ENCODE measurements around the gene GRPEL1. TPM values are rescaled to one million over a fixed set of nuclear protein-coding genes. Genes with fewer than 3 reads are reported as not detected.

GRPEL1 gene
- polyA plus RNA-seq, 4 donors, result 27.6 to 36.8 (median 31.3) TPM

- H3K36me3 ChIP-seq (ENCODE audit: control insufficient read depth in 3 of 3, insufficient read depth in 2 of 3, low read depth in 1 of 3, low read length in 3 of 3), result peaks cover 4 to 87% (median 26%) of the 10 kb centered on the region in 3 donors
- H3K4me1 ChIP-seq (ENCODE audit: control insufficient read depth in 3 of 3, insufficient read depth in 2 of 3, low read depth in 1 of 3, low read length in 2 of 3), result no peaks in the 10 kb centered on the region
- no peaks in the 10 kb centered on the region for H3K9me3 ChIP-seq (ENCODE audit: control insufficient read depth in 2 of 2, insufficient read depth in 1 of 2, low read depth in 1 of 2, low read length in 1 of 2)
- no peak overlapping the region for H3K4me3 ChIP-seq (ENCODE audit: low read depth in 1 of 3, low read length in 3 of 3)
- 91 to 95% (median 94%) methylated on average over 9 of the region's 9 CpGs for WGBS, 3 donors
- FAIRE-seq (no peak), DNase-seq (no peak)
- no peaks in the 10 kb centered on the region for H3K27me3 ChIP-seq (ENCODE audit: control insufficient read depth in 3 of 3, insufficient read depth in 3 of 3, low read length in 3 of 3)
- H3K27ac ChIP-seq (ENCODE audit: low read depth in 1 of 3, low read length in 2 of 3), result no peak overlapping the region
Measured at GRCh38 chr4:7026107-7026506, 41.8 kb downstream of the GRPEL1 start.

DNA sequence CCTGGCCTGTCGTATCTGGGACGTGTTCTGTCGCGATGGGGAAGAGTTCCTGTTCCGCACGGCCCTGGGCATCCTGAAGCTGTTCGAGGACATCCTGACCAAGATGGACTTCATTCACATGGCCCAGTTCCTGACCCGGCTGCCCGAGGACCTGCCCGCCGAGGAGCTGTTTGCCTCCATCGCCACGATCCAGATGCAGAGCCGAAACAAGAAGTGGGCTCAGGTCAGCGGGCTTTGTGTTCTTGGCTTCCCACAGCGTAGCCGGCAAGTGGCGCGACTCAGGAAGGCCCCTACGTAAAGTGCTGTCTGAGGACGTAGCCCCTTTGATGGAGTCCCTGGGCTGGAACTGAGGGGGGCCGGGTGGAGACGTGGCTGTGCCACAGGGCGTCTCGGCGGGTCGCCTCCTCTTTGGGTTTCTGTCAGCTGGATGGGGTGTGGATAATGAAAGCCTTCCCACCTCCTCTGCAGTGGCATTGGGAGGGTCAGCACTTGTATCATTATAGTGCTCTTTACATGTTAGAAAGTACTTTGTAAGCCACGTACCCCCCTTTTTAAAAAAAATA is 42.7 kb downstream of the GRPEL1 start:
- Histone ChIP-seq H3K36me3 (ENCODE audit: control insufficient read depth in 3 of 3, insufficient read depth in 2 of 3, low read depth in 1 of 3, low read length in 3 of 3) (peaks cover 4 to 84% (median 20%) of the 10 kb centered on the region in 3 donors), H3K9me3 (ENCODE audit: control insufficient read depth in 2 of 2, insufficient read depth in 1 of 2, low read depth in 1 of 2, low read length in 1 of 2) (no peaks in the 10 kb centered on the region), H3K4me1 (ENCODE audit: control insufficient read depth in 3 of 3, insufficient read depth in 2 of 3, low read depth in 1 of 3, low read length in 2 of 3) (no peaks in the 10 kb centered on the region), H3K27ac (ENCODE audit: low read depth in 1 of 3, low read length in 2 of 3) (no peak overlapping the region), H3K27me3 (ENCODE audit: control insufficient read depth in 3 of 3, insufficient read depth in 3 of 3, low read length in 3 of 3) (no peaks in the 10 kb centered on the region), H3K4me3 (ENCODE audit: low read depth in 1 of 3, low read length in 3 of 3) (no peak overlapping the region)
- no peak for DNase-seq
- WGBS, 3 donors, result 92 to 93% (median 92%) methylated on average over 28 of the region's 28 CpGs
- no peak for FAIRE-seq

DNA sequence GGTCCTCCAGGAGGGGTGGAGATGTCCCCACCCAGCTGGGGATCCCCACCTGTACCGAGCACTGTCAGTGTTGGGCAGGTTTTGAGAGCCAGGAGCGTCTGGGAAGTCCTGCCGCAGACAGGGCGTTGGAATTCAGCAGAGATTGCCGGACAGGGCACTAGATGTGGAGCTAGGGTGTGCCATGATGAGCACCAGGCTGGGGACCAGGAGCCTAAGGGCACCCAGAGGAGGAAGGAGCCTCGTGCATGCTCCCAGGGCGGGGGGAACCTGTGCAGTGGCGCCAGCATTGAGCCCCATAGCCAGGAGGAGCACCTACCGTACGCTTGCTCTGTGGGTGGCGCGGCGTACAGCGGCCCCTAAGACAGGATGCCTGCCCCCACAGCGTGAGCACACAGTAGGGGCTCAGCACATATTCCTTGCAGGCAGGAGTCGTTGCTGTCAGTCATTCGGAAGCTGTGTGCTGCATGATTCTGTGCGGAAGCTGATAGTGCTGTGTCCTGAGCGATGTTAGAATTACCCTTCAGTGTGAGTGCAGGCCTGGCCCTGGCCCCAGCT is 43.5 kb downstream of the GRPEL1 start:
- Histone ChIP-seq H3K4me3 (ENCODE audit: low read depth in 1 of 3, low read length in 3 of 3) (no peak overlapping the region), H3K4me1 (ENCODE audit: control insufficient read depth in 3 of 3, insufficient read depth in 2 of 3, low read depth in 1 of 3, low read length in 2 of 3) (no peaks in the 10 kb centered on the region), H3K27me3 (ENCODE audit: control insufficient read depth in 3 of 3, insufficient read depth in 3 of 3, low read length in 3 of 3) (no peaks in the 10 kb centered on the region), H3K36me3 (ENCODE audit: control insufficient read depth in 3 of 3, insufficient read depth in 2 of 3, low read depth in 1 of 3, low read length in 3 of 3) (peaks cover 4 to 79% (median 20%) of the 10 kb centered on the region in 3 donors), H3K9me3 (ENCODE audit: control insufficient read depth in 2 of 2, insufficient read depth in 1 of 2, low read depth in 1 of 2, low read length in 1 of 2) (no peaks in the 10 kb centered on the region), H3K27ac (ENCODE audit: low read depth in 1 of 3, low read length in 2 of 3) (no peak overlapping the region)
- DNase-seq (no peak), FAIRE-seq (no peak)
- WGBS, 3 donors, result 91 to 94% (median 94%) methylated on average over 19 of the region's 19 CpGs

- Histone ChIP-seq H3K27me3 (ENCODE audit: control insufficient read depth in 3 of 3, insufficient read depth in 3 of 3, low read length in 3 of 3) (no peaks in the 10 kb centered on the region), H3K4me1 (ENCODE audit: control insufficient read depth in 3 of 3, insufficient read depth in 2 of 3, low read depth in 1 of 3, low read length in 2 of 3) (no peaks in the 10 kb centered on the region), H3K36me3 (ENCODE audit: control insufficient read depth in 3 of 3, insufficient read depth in 2 of 3, low read depth in 1 of 3, low read length in 3 of 3) (peaks cover 7 to 78% (median 20%) of the 10 kb centered on the region in 3 donors), H3K27ac (ENCODE audit: low read depth in 1 of 3, low read length in 2 of 3) (no peak overlapping the region), H3K9me3 (ENCODE audit: control insufficient read depth in 2 of 2, insufficient read depth in 1 of 2, low read depth in 1 of 2, low read length in 1 of 2) (no peaks in the 10 kb centered on the region), H3K4me3 (ENCODE audit: low read depth in 1 of 3, low read length in 3 of 3) (no peak overlapping the region)
- DNase-seq (no peak), FAIRE-seq (no peak)
- WGBS, 3 donors, result 93 to 95% (median 94%) methylated on average over 12 of the region's 12 CpGs
Measured at GRCh38 chr4:7023901-7024300, 44.0 kb downstream of the GRPEL1 start.

- DNase-seq (no peak), FAIRE-seq (no peak)
- H3K4me3 ChIP-seq (ENCODE audit: low read depth in 1 of 3, low read length in 3 of 3), result no peak overlapping the region
- H3K36me3 ChIP-seq (ENCODE audit: control insufficient read depth in 3 of 3, insufficient read depth in 2 of 3, low read depth in 1 of 3, low read length in 3 of 3), result peaks cover 7 to 76% (median 20%) of the 10 kb centered on the region in 3 donors
- 70 to 88% (median 88%) methylated on average over 16 of the region's 16 CpGs for WGBS, 3 donors
- H3K4me1 ChIP-seq (ENCODE audit: control insufficient read depth in 3 of 3, insufficient read depth in 2 of 3, low read depth in 1 of 3, low read length in 2 of 3), result no peaks in the 10 kb centered on the region
- no peaks in the 10 kb centered on the region for H3K9me3 ChIP-seq (ENCODE audit: control insufficient read depth in 2 of 2, insufficient read depth in 1 of 2, low read depth in 1 of 2, low read length in 1 of 2)
- no peaks in the 10 kb centered on the region for H3K27me3 ChIP-seq (ENCODE audit: control insufficient read depth in 3 of 3, insufficient read depth in 3 of 3, low read length in 3 of 3)
- H3K27ac ChIP-seq (ENCODE audit: low read depth in 1 of 3, low read length in 2 of 3), result no peak overlapping the region
Measured at GRCh38 chr4:7023486-7023885, 44.4 kb downstream of the GRPEL1 start.

DNA sequence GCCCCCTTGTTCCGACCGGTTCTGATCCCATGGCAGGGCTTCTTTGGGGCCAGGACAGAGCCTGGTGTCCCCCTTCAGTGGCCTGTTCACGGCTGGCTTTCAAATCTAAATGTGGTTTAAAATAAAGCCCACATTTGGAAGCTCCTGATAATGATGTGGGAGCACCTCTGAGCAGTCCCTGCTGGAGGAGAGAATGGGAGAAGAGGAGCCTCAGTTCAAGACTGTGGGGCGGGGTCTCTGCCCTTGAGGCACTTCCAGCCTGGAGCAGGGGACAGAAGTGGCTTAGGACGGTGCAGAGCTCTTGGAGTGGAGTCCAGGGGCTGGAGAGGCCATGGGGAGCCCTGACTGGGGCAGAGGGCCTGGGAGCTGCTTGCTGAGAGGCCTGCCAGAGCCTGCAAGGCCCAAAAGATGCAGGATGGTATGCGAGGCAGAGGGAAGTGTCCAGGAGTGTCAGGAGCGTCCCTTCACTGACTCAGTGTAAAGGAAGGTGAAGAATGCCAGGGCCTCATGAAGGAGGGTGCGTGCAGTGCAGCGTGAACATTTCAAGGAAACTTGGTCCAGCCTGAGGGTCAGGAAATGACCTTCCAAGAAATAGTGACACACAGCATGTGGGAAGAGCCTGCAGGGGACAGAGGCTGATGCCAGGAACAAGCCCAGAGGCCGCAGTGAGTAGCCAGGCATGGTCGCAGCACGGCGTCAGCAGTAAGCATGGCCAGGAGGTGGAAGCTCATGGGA is 45.8 kb downstream of the GRPEL1 start:
- DNase-seq (no peak), FAIRE-seq (no peak)
- Histone ChIP-seq H3K27me3 (ENCODE audit: control insufficient read depth in 3 of 3, insufficient read depth in 3 of 3, low read length in 3 of 3) (no peaks in the 10 kb centered on the region), H3K4me1 (ENCODE audit: control insufficient read depth in 3 of 3, insufficient read depth in 2 of 3, low read depth in 1 of 3, low read length in 2 of 3) (no peaks in the 10 kb centered on the region), H3K36me3 (ENCODE audit: control insufficient read depth in 3 of 3, insufficient read depth in 2 of 3, low read depth in 1 of 3, low read length in 3 of 3) (peaks cover 5 to 83% (median 20%) of the 10 kb centered on the region in 3 donors), H3K9me3 (ENCODE audit: control insufficient read depth in 2 of 2, insufficient read depth in 1 of 2, low read depth in 1 of 2, low read length in 1 of 2) (no peaks in the 10 kb centered on the region), H3K4me3 (ENCODE audit: low read depth in 1 of 3, low read length in 3 of 3) (no peak overlapping the region), H3K27ac (ENCODE audit: low read depth in 1 of 3, low read length in 2 of 3) (no peak overlapping the region)
- 85 to 92% (median 89%) methylated on average over 13 of the region's 13 CpGs for WGBS, 3 donors

- peaks cover 6 to 83% (median 18%) of the 10 kb centered on the region in 3 donors for H3K36me3 ChIP-seq (ENCODE audit: control insufficient read depth in 3 of 3, insufficient read depth in 2 of 3, low read depth in 1 of 3, low read length in 3 of 3)
- 71 to 77% (median 76%) methylated on average over 5 of the region's 5 CpGs for WGBS, 3 donors
- FAIRE-seq, result no peak
- no peak overlapping the region for H3K27ac ChIP-seq (ENCODE audit: low read depth in 1 of 3, low read length in 2 of 3)
- no peak for DNase-seq
- no peaks in the 10 kb centered on the region for H3K4me1 ChIP-seq (ENCODE audit: control insufficient read depth in 3 of 3, insufficient read depth in 2 of 3, low read depth in 1 of 3, low read length in 2 of 3)
- H3K9me3 ChIP-seq (ENCODE audit: control insufficient read depth in 2 of 2, insufficient read depth in 1 of 2, low read depth in 1 of 2, low read length in 1 of 2), result no peaks in the 10 kb centered on the region
- no peak overlapping the region for H3K4me3 ChIP-seq (ENCODE audit: low read depth in 1 of 3, low read length in 3 of 3)
- no peaks in the 10 kb centered on the region for H3K27me3 ChIP-seq (ENCODE audit: control insufficient read depth in 3 of 3, insufficient read depth in 3 of 3, low read length in 3 of 3)
Measured at GRCh38 chr4:7021355-7021754, 46.5 kb downstream of the GRPEL1 start.

DNA sequence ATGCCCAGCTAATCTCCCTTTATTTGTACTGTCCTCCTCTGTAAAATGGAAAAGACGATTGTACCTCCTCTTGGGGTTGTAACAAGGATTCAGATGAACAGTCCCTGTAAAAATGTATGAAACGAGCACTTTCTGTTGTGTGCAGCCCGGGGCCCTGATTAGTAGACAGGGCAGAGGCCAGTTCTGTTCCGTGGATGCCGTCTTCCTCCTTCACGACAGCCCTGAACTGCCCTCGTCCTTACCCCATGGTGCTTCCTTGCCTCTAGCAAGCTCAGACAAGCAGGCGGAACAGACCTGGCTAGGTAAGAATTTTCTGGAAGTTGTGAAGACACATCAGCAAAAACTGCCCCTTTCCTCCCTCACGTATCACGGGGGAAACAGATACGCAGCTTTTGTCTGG is 47.0 kb downstream of the GRPEL1 start:
- no peak overlapping the region for H3K4me3 ChIP-seq (ENCODE audit: low read depth in 1 of 3, low read length in 3 of 3)
- WGBS, 3 donors, result 93 to 94% (median 94%) methylated on average over 11 of the region's 11 CpGs
- FAIRE-seq (no peak), DNase-seq (no peak)
- H3K27me3 ChIP-seq (ENCODE audit: control insufficient read depth in 3 of 3, insufficient read depth in 3 of 3, low read length in 3 of 3), result no peaks in the 10 kb centered on the region
- no peaks in the 10 kb centered on the region for H3K9me3 ChIP-seq (ENCODE audit: control insufficient read depth in 2 of 2, insufficient read depth in 1 of 2, low read depth in 1 of 2, low read length in 1 of 2)
- no peak overlapping the region for H3K27ac ChIP-seq (ENCODE audit: low read depth in 1 of 3, low read length in 2 of 3)
- H3K4me1 ChIP-seq (ENCODE audit: control insufficient read depth in 3 of 3, insufficient read depth in 2 of 3, low read depth in 1 of 3, low read length in 2 of 3), result peaks cover 0 to 5% (median 0%) of the 10 kb centered on the region in 3 donors
- peaks cover 9 to 84% (median 17%) of the 10 kb centered on the region in 3 donors for H3K36me3 ChIP-seq (ENCODE audit: control insufficient read depth in 3 of 3, insufficient read depth in 2 of 3, low read depth in 1 of 3, low read length in 3 of 3)

Measured in small intestine (tissue), 7 donors.